GM21723 (cell line): ENCODE measurements around the gene NCAPD3.
"Not testable (repeated sequence)": the region's sequence is repeated elsewhere in the genome, so short reads cannot be mapped to it uniquely, and the experiment has no call there.

Source experiments
- ATAC-seq: cut with Tn5 transposase; IDR thresholded peaks from one replicate; pipeline ENCODE4 v1.9.1; 2021; ENCODE audit warnings: mild to moderate bottlenecking, moderate library complexity; ENCODE audit not compliant: unreplicated experiment

NCAPD3 gene

GRCh38 chr11:134139303-134139872, 84.4 kb downstream of the NCAPD3 start:
- ATAC-seq = no peak

- no peak for ATAC-seq
Observed at GRCh38 chr11:134138376-134138775, 85.4 kb downstream of the NCAPD3 start.

- no peak for ATAC-seq
Observed at GRCh38 chr11:134134167-134134566, 89.6 kb downstream of the NCAPD3 start.

GRCh38 chr11:134132808-134133207, 91.0 kb downstream of the NCAPD3 start:
- no peak for ATAC-seq

GRCh38 chr11:134131628-134132244, 92.0 kb downstream of the NCAPD3 start:
- no peak for ATAC-seq

- no peak for ATAC-seq
Observed at GRCh38 chr11:134126217-134126822, 97.4 kb downstream of the NCAPD3 start.

GRCh38 chr11:134125507-134125906, 98.3 kb downstream of the NCAPD3 start:
- no peak for ATAC-seq

DNA sequence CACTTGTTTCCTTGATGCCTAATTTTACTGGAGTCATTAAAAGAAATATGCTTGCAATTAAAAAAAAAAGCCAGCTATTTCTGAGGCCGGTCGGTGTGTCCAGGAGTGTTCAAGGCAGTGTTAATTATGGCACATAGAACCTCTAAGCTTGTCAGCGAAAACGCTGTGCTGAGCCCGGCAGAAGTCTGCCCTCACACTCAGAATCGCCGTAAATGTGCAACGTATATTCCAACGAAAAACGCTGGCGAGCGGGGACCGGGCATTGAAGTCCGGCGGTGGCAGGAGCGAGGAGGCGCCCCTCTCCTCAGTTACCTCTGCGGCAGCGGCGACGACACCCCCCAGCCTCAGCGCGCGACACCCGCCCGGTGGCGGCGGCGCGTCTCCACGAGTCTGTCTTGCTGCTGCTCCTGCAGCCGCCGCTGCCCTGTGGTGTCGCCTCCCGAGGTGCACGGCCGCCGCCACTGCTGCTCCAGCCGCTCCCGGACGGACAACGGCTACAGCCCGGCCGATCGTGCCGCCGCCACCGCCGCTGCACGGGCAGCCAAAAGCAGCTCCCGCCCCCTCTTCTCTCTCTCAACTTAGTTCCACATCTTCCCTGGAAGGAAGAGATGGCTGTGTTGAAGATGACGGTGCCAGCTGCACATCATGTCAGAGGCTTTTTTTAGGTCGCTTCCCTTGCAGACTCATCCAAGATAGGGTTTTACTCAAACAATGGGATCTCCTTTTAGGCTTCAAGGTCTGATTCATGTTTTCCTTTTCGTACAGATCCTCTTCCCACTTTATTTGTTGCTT, 98.9 kb downstream of the NCAPD3 start:
- no peak for ATAC-seq

DNA sequence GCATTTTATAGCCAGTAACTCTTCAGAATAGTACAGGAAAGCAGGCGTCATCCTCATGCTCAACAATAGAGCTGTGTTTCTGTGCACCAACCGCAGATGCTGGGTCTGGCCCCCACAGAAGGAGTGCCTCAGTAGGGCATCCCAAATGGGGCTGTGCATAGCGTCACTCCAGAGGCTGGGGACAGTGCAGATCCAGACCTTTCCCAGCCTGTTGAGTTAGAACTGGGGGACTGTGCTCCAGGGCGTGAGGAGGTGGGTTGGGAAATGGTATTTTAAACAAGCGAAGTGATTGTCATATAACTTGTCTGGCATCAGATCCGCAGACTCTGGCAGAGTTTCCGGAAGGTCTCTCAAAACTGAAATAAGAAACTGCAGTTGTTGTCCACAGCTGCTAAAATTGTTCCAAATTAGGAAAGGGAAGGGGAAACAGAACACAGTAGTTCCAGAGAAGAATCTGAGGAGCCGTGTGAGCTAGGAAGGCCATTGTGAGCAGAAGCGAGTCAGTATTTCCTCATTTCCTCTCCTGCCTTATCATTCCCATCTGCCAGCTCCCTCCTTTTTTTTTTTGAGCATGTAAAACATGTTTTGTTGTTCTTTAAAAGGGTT, 102.7 kb downstream of the NCAPD3 start:
- no peak for ATAC-seq

GRCh38 chr11:134120143-134120850, 103.5 kb downstream of the NCAPD3 start:
- no peak for ATAC-seq

DNA sequence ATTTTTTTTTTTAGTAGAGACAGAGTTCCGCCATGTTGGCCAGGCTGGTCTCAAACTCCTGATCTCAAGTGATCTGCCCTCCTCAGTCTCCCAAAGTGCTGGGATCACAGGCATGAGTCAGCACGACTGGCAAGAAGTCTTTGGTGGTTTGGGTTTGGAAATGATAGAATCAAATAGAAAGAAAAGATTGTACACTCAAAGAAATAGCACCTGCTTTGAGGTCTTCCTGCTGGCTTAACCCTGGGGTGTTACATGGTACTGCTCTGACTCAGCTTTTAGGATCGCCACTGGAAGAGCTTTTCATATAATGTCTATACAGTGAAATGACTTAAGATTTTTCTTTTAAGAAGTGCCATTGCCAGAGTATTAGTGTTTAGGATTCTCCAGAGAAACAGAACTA, 104.7 kb downstream of the NCAPD3 start:
- no peak for ATAC-seq

DNA sequence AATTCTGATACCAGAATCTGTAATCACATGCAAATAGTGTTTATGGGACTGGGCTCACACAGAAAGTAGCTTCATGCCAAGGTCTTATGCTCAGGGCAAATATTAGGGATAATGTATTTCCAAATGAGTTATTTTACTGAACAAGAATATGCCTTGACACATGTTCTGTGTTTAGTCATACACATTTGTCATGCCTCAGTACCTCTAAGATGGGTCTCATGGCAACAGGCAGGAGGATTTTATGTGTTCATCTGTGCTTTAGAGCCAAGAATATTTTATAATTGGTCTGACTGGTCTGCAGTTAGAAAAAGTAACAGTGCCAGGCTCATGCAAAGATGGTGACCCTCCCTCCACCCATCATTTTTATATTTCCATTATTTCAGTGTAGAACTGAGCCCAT, 105.8 kb downstream of the NCAPD3 start:
- no peak for ATAC-seq

GRCh38 chr11:134116210-134116609, 107.6 kb downstream of the NCAPD3 start:
- ATAC-seq = no peak

DNA sequence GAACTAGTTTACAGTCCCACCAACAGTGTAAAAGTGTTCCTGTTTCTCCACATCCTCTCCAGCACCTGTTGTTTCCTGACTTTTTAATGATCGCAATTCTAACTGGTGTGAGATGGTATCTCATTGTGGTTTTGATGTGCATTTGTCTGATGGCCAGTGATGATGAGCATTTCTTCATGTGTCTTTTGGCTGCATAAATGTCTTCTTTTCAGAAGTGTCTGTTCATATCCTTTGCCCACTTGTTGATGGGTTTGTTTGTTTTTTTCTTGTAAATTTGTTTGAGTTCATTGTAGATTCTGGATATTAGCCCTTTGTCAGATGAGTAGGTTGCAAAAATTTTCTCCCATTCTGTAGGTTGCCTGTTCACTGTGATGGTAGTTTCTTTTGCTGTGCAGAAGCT, 110.0 kb downstream of the NCAPD3 start:
- ATAC-seq = not testable (repeated sequence)

DNA sequence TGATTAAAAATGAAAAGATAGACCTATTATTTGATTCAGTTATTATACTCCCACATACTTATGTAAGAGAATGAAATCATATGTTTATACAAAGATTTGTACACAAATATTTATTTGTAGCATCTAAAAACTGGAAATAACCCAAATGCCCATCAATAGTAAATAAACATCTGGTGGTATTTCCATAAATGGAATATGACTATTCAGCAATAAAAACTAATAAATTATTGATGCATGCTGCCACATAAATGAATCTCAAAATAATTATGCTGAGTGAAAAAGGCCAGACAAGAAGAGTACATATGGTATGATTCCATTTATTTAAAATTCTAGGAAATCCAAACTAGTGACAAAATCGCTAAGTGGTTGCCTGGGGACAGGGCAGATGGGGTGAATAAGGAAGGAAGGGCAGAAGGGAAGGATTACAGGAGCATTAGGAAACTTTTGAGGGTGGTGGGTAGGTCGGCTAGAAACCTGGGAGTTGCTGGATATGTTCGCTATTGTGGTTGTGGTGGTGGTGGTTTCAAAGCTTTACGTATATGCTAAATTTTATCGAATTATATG, 113.4 kb downstream of the NCAPD3 start:
- no peak for ATAC-seq
